Measurements from ENCODE around the gene FAM81A. TPM values are rescaled to one million over a fixed set of nuclear protein-coding genes. Genes with fewer than 3 reads are reported as not detected.

FAM81A gene
- total and polyA plus RNA-seq, 11 donors = 0.91 to 4.6 (median 3.2) TPM

DNA sequence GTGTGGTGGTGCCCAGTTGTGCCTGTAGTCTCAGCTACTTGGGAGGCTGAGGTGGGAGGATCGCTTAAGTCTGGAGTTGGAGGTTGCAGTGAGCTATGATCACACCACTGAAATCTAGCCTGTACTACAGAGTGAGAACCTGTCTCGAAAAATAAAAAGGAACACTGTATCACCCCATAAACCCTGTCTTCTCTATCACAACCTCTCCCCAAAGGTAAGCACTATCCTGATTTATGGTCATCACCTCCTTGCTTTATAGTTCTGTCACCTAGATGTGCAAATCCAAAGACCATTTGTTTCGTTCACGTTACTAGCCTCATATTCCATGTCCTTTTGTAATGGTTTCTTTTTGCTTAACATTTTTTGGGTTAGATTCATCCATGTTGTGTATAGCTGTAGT lies 123.6 kb downstream of the FAM81A start:
- no peaks in the 10 kb centered on the region for H3K36me3 ChIP-seq
- ATAC-seq = no peak
- WGBS, 4 donors = 90 to 96% (median 94%) methylated on average over 4 of the region's 4 CpGs
- H3K27me3 ChIP-seq = no peaks in the 10 kb centered on the region
- DNase-seq = no peak
- H3K27ac ChIP-seq = no peak overlapping the region
- H3K4me1 ChIP-seq = peaks cover 0 to 11% (median 0%) of the 10 kb centered on the region in 12 donors
- peaks cover 0 to 20% (median 6%) of the 10 kb centered on the region in 12 donors for H3K9me3 ChIP-seq
- TF ChIP-seq, protein P1, sequence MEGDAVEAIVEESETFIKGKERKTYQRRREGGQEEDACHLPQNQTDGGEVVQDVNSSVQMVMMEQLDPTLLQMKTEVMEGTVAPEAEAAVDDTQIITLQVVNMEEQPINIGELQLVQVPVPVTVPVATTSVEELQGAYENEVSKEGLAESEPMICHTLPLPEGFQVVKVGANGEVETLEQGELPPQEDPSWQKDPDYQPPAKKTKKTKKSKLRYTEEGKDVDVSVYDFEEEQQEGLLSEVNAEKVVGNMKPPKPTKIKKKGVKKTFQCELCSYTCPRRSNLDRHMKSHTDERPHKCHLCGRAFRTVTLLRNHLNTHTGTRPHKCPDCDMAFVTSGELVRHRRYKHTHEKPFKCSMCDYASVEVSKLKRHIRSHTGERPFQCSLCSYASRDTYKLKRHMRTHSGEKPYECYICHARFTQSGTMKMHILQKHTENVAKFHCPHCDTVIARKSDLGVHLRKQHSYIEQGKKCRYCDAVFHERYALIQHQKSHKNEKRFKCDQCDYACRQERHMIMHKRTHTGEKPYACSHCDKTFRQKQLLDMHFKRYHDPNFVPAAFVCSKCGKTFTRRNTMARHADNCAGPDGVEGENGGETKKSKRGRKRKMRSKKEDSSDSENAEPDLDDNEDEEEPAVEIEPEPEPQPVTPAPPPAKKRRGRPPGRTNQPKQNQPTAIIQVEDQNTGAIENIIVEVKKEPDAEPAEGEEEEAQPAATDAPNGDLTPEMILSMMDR (IDR thresholded peaks at IDR 0.05) = no peak
- TF ChIP-seq POLR2A (IDR thresholded peaks at IDR 0.05) = no peak
- intact Hi-C loops (cut with DNase I) = no loop called here
- H3K4me3 ChIP-seq = no peak overlapping the region

DNA sequence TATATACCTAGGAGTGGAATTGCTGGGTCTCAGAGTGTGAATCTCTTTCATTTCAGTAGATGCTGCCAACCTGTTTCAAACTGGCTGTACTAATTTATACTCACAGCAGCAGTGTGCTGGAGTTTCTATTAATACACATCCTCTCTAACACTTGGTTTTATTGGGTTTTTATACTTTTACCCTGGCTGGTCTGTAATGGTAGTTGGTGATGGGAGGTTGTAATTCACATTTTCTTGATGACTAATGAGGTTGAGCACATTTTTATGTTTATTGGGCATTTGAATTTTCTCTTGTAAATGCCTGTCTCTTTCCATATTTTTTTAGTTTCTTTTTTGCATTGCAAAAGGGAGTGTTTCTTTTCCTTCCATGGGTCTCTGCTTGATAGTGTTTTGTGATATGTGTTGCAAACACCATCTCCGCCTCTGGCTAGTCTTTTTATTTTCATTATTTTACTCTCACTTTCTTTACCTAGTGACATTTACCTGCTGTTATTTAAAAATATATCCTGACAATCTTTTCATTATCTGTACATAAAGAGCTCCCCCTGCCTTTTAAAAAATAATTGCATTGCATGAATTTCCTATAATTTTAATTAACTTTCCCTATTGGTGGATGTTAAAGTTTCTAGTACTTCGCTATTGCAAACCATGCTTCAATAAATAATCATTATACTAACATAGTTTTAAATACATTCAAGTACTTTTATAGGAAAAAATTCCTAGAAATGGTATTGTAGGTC lies 124.6 kb downstream of the FAM81A start:
- ATAC-seq (no peak), DNase-seq (no peak)
- TF ChIP-seq POLR2A (IDR thresholded peaks at IDR 0.05) = no peak
- TF ChIP-seq, protein P1 (IDR thresholded peaks at IDR 0.05) = no peak
- Histone ChIP-seq H3K4me3 (no peak overlapping the region), H3K27ac (no peak overlapping the region), H3K9me3 (peaks cover 0 to 20% (median 6%) of the 10 kb centered on the region in 12 donors), H3K36me3 (no peaks in the 10 kb centered on the region), H3K27me3 (no peaks in the 10 kb centered on the region), H3K4me1 (peaks cover 0 to 11% (median 0%) of the 10 kb centered on the region in 12 donors)
- 92 to 96% (median 93%) methylated on average over 2 of the region's 2 CpGs for WGBS, 4 donors
- intact Hi-C loops (cut with DNase I) = no loop called here

DNA sequence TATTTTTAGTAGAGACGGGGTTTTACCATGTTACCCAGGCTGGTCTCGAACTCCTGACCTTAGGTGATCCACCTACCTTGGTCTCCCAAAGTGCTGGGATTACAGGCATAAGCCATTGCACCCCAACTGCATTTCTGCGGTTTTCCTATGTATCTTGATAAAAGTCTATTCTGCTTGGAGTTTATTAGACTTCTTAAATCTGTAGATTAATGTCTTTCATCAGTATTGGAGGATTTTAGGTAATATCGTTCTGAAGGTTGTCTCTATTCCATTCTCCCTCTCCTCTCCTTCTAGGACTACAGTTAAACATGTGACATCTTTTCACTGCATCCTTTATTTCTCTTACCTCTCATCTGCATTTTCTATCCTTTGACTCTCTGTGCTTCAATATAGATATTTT lies 127.3 kb downstream of the FAM81A start:
- WGBS, 4 donors = 70 to 95% (median 91%) methylated on average over 4 of the region's 4 CpGs
- TF ChIP-seq, protein P1 (IDR thresholded peaks at IDR 0.05) = no peak
- no peak for TF ChIP-seq POLR2A (IDR thresholded peaks at IDR 0.05)
- no peaks in the 10 kb centered on the region for H3K27me3 ChIP-seq
- H3K27ac ChIP-seq = no peak overlapping the region
- H3K4me3 ChIP-seq = no peak overlapping the region
- peaks cover 0 to 20% (median 6%) of the 10 kb centered on the region in 12 donors for H3K9me3 ChIP-seq
- no peaks in the 10 kb centered on the region for H3K4me1 ChIP-seq
- intact Hi-C loops (cut with DNase I) = no loop called here
- H3K36me3 ChIP-seq = no peaks in the 10 kb centered on the region
- DNase-seq (no peak), ATAC-seq (no peak)

DNA sequence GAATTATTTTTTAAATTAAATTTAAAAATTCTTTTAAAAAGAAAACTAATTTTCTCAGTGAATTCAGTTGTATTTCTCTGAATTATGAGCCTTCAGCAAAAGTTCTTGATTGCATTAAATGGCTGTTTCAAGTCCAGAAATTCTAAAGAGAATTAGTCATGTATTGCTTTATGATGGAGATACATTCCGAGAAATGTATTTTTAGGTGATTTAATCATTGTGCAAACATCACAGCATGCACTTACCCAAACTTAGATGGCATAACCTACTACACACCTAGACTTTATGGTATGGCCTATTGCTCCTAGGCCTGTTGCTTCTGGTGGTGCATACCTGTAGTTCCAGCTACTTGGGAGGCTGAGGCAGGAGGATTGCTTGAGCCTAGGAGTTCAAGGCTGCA lies 129.3 kb downstream of the FAM81A start:
- no peak for ATAC-seq
- Histone ChIP-seq H3K9me3 (peaks cover 0 to 20% (median 6%) of the 10 kb centered on the region in 12 donors), H3K4me3 (no peak overlapping the region), H3K27ac (no peak overlapping the region), H3K4me1 (no peaks in the 10 kb centered on the region), H3K27me3 (no peaks in the 10 kb centered on the region), H3K36me3 (no peaks in the 10 kb centered on the region)
- DNase-seq = no peak
- intact Hi-C loops (cut with DNase I) = no loop called here
- 76 to 94% (median 93%) methylated on average over 1 of the region's 1 CpG for WGBS, 4 donors
- TF ChIP-seq, protein P1 (IDR thresholded peaks at IDR 0.05) = no peak
- no peak for TF ChIP-seq POLR2A (IDR thresholded peaks at IDR 0.05)

All from heart left ventricle (tissue), 16 donors.